ENCODE data around the gene PADI3.

GRCh38 chr1:17204546-17205440 lies 44.1 kb upstream of the PADI3 start, which contains the start of gene PADI1:
- TF ChIP-seq POLR2A (IDR thresholded peaks at IDR 0.05) (no peak), CTCF (IDR thresholded peaks at IDR 0.05) (no peak), POLR2AphosphoS5 (IDR thresholded peaks at IDR 0.05) (no peak)

Data from breast epithelium (tissue), 3 donors.